A549 (cell line): ENCODE results near the gene ELOB. TPM values are rescaled to one million over a fixed set of nuclear protein-coding genes. Genes with fewer than 3 reads are reported as not detected.

Experiments used
- ATAC-seq, 2 experiments: fragments of 200-7000 bp in 1 of 2; fragments of >200 bp in 1 of 2; cut with Nextera tagmentation in 1 of 2; cut with Tn5 transposase in 1 of 2; 3 replicates each; pipeline versions ENCODE4 v1.8.0 to v1.9.1; 2018 to 2020; ENCODE audit warnings: mild to moderate bottlenecking in 1 of 2, moderate library complexity in 1 of 2
- CTCF ChIA-PET: fragments of 300-600 bp; sonication (Branson Sonifier 250); formaldehyde crosslinking; extraction: SDS; loops from one replicate; lab custom pipeline; 2021; ENCODE audit warnings: antibody characterized with exemption, inconsistent platforms; lab: Yijun Ruan, JAX
- POLR2A ChIA-PET: fragments of 350-600 bp; formaldehyde crosslinking; extraction: SDS; loops from one replicate; lab custom pipeline; 2021; ENCODE audit warnings: antibody characterized with exemption, inconsistent platforms; lab: Yijun Ruan, JAX
- DNase-seq, 2 experiments: peaks; one replicate each; pipeline versions ENCODE4 v3.0.0 to v3.0.0-alpha.2; 2011 to 2016; ENCODE audit warnings: low read depth in 1 of 2, low spot score in 1 of 2
- FAIRE-seq: peaks from 2 replicates; lab custom pipeline; 2011; peaks lifted over from hg19 to GRCh38; lab: Jason Lieb, UNC
- H3K27ac ChIP-seq, 2 experiments: fragments of >200 bp; sonication (Bioruptor Twin); formaldehyde crosslinking; 3 replicates each; pipeline ENCODE4 v1.5.1; 2016 to 2017
- H3K4me1 ChIP-seq: fragments of >200 bp; sonication (Bioruptor Twin); formaldehyde crosslinking; 3 replicates; pipeline ENCODE4 v1.6.1; 2016
- H3K4me2 ChIP-seq: fragments of >200 bp; sonication (Bioruptor Twin); formaldehyde crosslinking; 3 replicates; pipeline ENCODE4 v1.6.1; 2016
- H3K4me3 ChIP-seq: fragments of >200 bp; sonication (Bioruptor Twin); formaldehyde crosslinking; 3 replicates; pipeline ENCODE4 v1.5.1; 2016
- H3K9me3 ChIP-seq: fragments of >200 bp; sonication (Bioruptor Twin); formaldehyde crosslinking; 3 replicates; pipeline ENCODE4 v1.6.1; 2016
- CHD4 ChIP-seq: fragments of 200-600 bp; sonication (generic); IDR thresholded peaks from 2 replicates; pipeline ENCODE4 v1.6.1; 2016; ENCODE audit warnings: antibody characterized with exemption, mild to moderate bottlenecking, borderline replicate concordance
- E2F6 ChIP-seq: IDR thresholded peaks from 2 replicates; pipeline ENCODE4 v1.6.1; 2012; ENCODE audit warnings: low read depth, borderline replicate concordance
- GATA3 ChIP-seq: IDR thresholded peaks from 2 replicates; pipeline ENCODE4 v1.6.1; 2012; ENCODE audit warnings: borderline replicate concordance
- HMGXB4 ChIP-seq: fragments of 250-450 bp; sonication (Bioruptor Pico); IDR thresholded peaks from 2 replicates; pipeline ENCODE4 v1.5.0; 2021; ENCODE audit warnings: mild to moderate bottlenecking, moderate library complexity, borderline replicate concordance
- HOXB13 ChIP-seq: fragments of 250-450 bp; sonication (Bioruptor Pico); IDR thresholded peaks from 2 replicates; pipeline ENCODE4 v1.5.0; 2020; ENCODE audit warnings: low read depth, mild to moderate bottlenecking, moderate library complexity
- KDM1A ChIP-seq: fragments of 200-600 bp; sonication (generic); IDR thresholded peaks from 2 replicates; pipeline ENCODE4 v1.6.1; 2016; ENCODE audit warnings: low read depth, mild to moderate bottlenecking
- POLR2AphosphoS2 ChIP-seq: conservative IDR thresholded peaks from 2 replicates; pipeline ENCODE4 v1.6.1; 2012; ENCODE audit warnings: low read length, improper control_type of control experiment, inconsistent platforms
- TFCP2L1 ChIP-seq: fragments of 250-450 bp; sonication (Bioruptor Pico); IDR thresholded peaks from 2 replicates; pipeline ENCODE4 v1.5.0; 2021; ENCODE audit warnings: mild to moderate bottlenecking
- USF2 ChIP-seq: fragments of 450-650 bp; IDR thresholded peaks from 2 replicates; pipeline ENCODE4 v1.6.1; 2014; ENCODE audit warnings: antibody characterized with exemption
- ZFP36 ChIP-seq: fragments of 450-650 bp; IDR thresholded peaks from 2 replicates; pipeline ENCODE4 v1.6.1; 2014; ENCODE audit warnings: borderline replicate concordance; ENCODE audit not compliant: partially characterized antibody
- WGBS: methylation state at CpG from one replicate; pipeline ENCODE4 v1.1.6; 2017; ENCODE audit errors: missing lambda C conversion rate; 5-methylcytosine and 5-hydroxymethylcytosine counted together
- polyA plus RNA-seq, 4 experiments: library from polyadenylated mRNA; depleted of rRNA in 3 of 4; stranded (reverse); fragments of >200 nt; fragmentation: RNase III in 1 of 4; extraction: RNeasy Plus Mini Kit Qiagen cat#74134 plus additional on column Dnase treatment in 1 of 4; gene quantifications; 2 replicates in 3 of 4; 3 replicates in 1 of 4; pipeline ENCODE4 v1.2.3, GENCODE V29; 2011 to 2017

Gene ELOB
- polyA plus RNA-seq, 2 of the 4 experiments (the other 2 are of a cell fraction) = 136 to 494 TPM

GRCh38 chr16:2773188-2773968, 3.7 kb downstream of the ELOB start:
- TF ChIP-seq CHD4 (peak; percentile 41; the same call in 1 of the 2 replicates), USF2 (no peak), E2F6 (no peak), GATA3 (no peak), KDM1A (peak; percentile 63; the same call in 1 of the 2 replicates)
- ChIA-PET CTCF (interaction anchor here (0.9 to 5.9 kb wide), 9 partner anchors 9 to 152 kb away, joined by 3 to 28 read pairs (median 5); no protein-coding TSS in a partner anchor), POLR2A (interaction anchor here (0.6 to 1.0 kb wide), 2 partner anchors 37 to 48 kb away, joined by 3 read pairs; no protein-coding TSS in a partner anchor)
- 74% methylated on average over 12 of the region's 12 CpGs for WGBS
- DNase-seq = no peak
- H3K4me3 ChIP-seq = no peak overlapping the region
- peak overlapping the region in 1 of 2 experiments; percentile 25; a peak in 1 of 6 replicates for H3K27ac ChIP-seq
- no peak for ATAC-seq
- FAIRE-seq = no peak
- no peaks in the 10 kb centered on the region for H3K9me3 ChIP-seq
- H3K4me2 ChIP-seq = no peak overlapping the region
- peaks cover 48% of the 10 kb centered on the region for H3K4me1 ChIP-seq

GRCh38 chr16:2771496-2772402, 5.3 kb downstream of the ELOB start:
- ChIA-PET CTCF (interaction anchor here (0.7 to 5.9 kb wide), 6 partner anchors 18 to 97 kb away, joined by 3 to 28 read pairs (median 3); no protein-coding TSS in a partner anchor), POLR2A (interaction anchor here (1.4 to 1.5 kb wide), 2 partner anchors 12 to 17 kb away, joined by 3 read pairs; no protein-coding TSS in a partner anchor)
- DNase-seq = no peak
- Histone ChIP-seq H3K4me1 (peaks cover 55% of the 10 kb centered on the region), H3K4me3 (no peak overlapping the region), H3K9me3 (no peaks in the 10 kb centered on the region), H3K27ac (no peak overlapping the region), H3K4me2 (no peak overlapping the region)
- ATAC-seq = no peak
- FAIRE-seq = no peak
- WGBS = 92% methylated on average over 18 of the region's 18 CpGs
- TF ChIP-seq HOXB13 (CRISPR knock-in tag) (no peak), TFCP2L1 (CRISPR knock-in tag) (no peak), POLR2AphosphoS2 (peak; percentile 43; the same call in 1 of the 2 replicates), HMGXB4 (CRISPR knock-in tag) (no peak), ZFP36 (no peak)
- TF ChIP-seq, all 56 proteins: peak for 1

- 87% methylated on average over 22 of the region's 32 CpGs for WGBS
- Histone ChIP-seq H3K4me3 (no peak overlapping the region), H3K9me3 (no peaks in the 10 kb centered on the region), H3K4me1 (peaks cover 48% of the 10 kb centered on the region), H3K27ac (peak overlapping the region; percentile 15 to 62; a peak in 3 of 6 replicates), H3K4me2 (peak overlapping the region; percentile 24; the same call in 1 of the 3 replicates)
- ATAC-seq (peak; percentile 37 to 39; a peak in 5 of 6 replicates), DNase-seq (peak in 1 of 2 experiments; percentile 55), FAIRE-seq (no peak)
- POLR2A ChIA-PET = interaction anchor here (1.0 kb wide), 1 partner anchor 17 kb away, joined by 3 read pairs; no protein-coding TSS in a partner anchor
- CTCF ChIA-PET = interaction anchor here (0.5 to 2.3 kb wide), 6 partner anchors 12 to 150 kb away, joined by 3 to 10 read pairs (median 5); no protein-coding TSS in a partner anchor
- TF ChIP-seq POLR2AphosphoS2 (0 out of 2 replicates have a peak, but pooled peaks have one; percentile 69), CHD4 (no peak)
- TF ChIP-seq, all 56 proteins: peak for 1
These were observed 6.8 kb downstream of the ELOB start for GRCh38 chr16:2770057-2770951.
